ENCODE data around the gene NFASC.

NFASC gene

DNA sequence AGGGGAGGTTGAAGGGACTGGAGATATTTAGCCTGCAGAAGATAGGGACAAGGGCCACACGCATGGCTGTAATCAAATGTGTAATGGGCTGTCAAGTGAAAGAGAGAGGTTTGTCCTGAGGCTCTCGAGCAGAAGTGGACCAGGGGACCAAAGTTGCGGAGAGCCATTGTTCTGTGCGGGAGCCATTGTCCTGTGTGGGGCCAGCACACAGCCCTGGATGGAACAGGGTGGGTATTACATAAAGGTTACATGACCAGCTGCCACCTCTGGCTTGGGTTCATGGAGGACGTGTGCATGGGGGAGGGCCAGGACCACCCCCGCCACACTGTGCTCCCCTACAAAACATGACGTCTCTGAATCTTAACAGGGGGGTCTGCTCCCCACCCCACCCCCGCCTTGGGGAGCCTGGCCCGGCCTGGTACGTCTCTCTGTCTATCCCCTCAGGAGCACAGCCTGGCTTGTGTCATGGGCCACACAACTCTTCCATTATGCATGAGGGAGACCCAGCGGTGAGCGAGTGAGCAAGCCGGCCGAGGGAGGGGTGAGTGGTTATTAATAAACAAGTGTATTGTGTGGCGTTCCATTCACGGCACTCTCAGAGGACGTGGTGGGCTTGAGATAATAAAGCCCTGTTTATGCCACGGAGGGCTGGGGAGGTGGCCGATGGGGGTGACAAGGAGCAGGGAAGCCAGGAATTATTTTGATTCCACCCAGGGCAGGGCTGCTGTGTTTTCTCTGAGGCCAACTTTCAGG is at the start of gene NFASC:
NFASC (plus strand) TSS at position 703 of the 753 bp plus-strand sequence. CDS start 73,454 bp downstream, outside the sequence.
- TF ChIP-seq, protein P1, sequence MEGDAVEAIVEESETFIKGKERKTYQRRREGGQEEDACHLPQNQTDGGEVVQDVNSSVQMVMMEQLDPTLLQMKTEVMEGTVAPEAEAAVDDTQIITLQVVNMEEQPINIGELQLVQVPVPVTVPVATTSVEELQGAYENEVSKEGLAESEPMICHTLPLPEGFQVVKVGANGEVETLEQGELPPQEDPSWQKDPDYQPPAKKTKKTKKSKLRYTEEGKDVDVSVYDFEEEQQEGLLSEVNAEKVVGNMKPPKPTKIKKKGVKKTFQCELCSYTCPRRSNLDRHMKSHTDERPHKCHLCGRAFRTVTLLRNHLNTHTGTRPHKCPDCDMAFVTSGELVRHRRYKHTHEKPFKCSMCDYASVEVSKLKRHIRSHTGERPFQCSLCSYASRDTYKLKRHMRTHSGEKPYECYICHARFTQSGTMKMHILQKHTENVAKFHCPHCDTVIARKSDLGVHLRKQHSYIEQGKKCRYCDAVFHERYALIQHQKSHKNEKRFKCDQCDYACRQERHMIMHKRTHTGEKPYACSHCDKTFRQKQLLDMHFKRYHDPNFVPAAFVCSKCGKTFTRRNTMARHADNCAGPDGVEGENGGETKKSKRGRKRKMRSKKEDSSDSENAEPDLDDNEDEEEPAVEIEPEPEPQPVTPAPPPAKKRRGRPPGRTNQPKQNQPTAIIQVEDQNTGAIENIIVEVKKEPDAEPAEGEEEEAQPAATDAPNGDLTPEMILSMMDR (IDR thresholded peaks at IDR 0.05; ENCODE audit: low read depth, low read length, missing control alignments) = no peak
- DNase-seq (ENCODE audit: extremely low read depth, low read depth) = no peak
- H3K4me3 ChIP-seq (replicated peaks; ENCODE audit: low read depth, low read length) = no peak within 1 kb of the TSS

DNA sequence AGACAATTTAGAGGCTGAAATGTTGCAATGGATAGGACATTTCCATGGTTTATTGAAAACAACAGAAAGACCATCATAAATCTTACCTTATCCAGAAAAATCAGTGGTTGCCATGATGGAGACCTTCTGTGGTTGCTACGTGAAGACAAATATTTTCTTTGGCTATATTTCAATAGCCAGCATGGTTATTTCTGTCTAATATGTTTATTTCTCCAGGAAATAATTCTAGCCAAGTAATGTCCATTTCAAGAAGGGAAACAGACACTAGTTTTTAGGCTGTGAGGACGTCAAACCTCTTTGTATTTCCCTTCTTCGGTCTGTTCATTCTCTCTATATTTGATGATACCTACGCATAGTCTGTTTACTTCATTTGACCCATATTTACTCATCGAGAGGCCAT is 49.2 kb upstream of the NFASC start:
- TF ChIP-seq, protein P1 (IDR thresholded peaks at IDR 0.05; ENCODE audit: low read depth, low read length, missing control alignments) = no peak

DNA sequence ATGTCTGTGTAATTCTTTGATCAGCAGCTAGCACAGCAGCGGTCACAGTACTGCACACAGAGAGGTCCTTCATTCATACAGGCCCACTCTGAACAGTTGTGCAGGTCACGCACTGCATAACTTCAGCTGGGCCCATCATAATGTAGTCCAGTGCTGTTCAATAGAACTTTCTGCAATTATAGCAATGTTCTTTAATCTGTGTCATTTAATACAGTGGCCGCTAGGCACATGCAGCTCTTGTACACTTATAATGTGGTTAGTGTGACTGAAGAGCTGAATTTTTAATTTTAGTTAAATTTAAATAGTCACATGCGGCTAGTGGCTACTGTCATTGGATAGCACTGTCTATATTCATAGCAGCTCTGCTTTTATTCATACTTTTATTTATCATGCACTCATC is 48.7 kb upstream of the NFASC start:
- no peak for DNase-seq (ENCODE audit: extremely low read depth, low read depth)
- TF ChIP-seq, protein P1 (IDR thresholded peaks at IDR 0.05; ENCODE audit: low read depth, low read length, missing control alignments) = no peak
- H3K4me3 ChIP-seq (replicated peaks; ENCODE audit: low read depth, low read length) = no peak overlapping the region

More for the DNA sequence above, 49.2 kb upstream of the NFASC start:
- H3K4me3 ChIP-seq (replicated peaks; ENCODE audit: low read depth, low read length) = no peak overlapping the region
- no peak for DNase-seq (ENCODE audit: extremely low read depth, low read depth)

DNA sequence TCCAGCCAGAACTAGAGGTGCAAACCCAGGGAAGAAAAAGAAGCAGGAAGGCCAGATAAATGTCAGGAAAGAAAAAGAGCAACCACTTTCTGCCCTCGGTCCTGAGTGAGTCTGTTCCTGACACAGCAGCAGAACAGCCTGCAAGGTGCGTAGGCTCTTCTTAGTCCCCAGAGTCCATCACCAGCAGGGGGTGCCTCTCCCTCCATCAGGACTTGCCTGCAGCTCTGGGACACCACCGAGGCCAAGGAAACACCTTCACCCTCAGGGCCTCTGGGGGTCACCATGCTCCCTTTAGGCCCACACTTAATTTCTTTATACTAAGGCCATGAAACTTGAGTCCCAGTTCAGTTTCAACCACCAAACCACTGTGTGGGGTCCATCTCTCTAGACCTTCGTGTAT is 43.7 kb upstream of the NFASC start:
- H3K4me3 ChIP-seq (replicated peaks; ENCODE audit: low read depth, low read length) = no peak overlapping the region
- DNase-seq (ENCODE audit: extremely low read depth, low read depth) = no peak
- TF ChIP-seq, protein P1 (IDR thresholded peaks at IDR 0.05; ENCODE audit: low read depth, low read length, missing control alignments) = peak; percentile 32

DNA sequence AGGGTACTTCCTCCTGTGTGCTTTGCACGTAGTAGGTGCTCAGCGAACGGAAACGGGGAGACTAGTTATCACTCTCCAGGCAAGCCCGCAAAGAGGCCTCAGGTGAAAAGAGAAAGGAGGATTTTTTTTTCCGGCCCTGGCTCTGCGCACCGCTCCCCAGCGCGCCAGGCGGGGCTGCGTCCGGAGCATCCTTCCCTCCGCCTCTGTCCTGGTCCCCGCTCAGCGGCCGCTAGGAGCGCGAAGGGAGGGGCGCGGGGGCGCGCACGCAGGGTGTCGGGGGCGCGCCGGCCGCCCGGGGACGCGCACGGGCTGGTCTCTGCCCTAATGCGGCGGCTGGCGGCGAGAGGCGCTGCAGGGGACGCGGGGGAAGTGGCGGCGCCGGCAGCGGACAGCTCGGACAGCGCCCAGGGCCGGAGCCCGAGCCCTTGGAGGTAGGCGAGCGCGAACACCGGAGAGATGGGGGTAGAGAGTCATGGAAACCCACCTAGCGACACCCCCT is 42.3 kb upstream of the NFASC start:
- DNase-seq (ENCODE audit: extremely low read depth, low read depth) = no peak
- TF ChIP-seq, protein P1 (IDR thresholded peaks at IDR 0.05; ENCODE audit: low read depth, low read length, missing control alignments) = no peak
- H3K4me3 ChIP-seq (replicated peaks; ENCODE audit: low read depth, low read length) = no peak overlapping the region

DNA sequence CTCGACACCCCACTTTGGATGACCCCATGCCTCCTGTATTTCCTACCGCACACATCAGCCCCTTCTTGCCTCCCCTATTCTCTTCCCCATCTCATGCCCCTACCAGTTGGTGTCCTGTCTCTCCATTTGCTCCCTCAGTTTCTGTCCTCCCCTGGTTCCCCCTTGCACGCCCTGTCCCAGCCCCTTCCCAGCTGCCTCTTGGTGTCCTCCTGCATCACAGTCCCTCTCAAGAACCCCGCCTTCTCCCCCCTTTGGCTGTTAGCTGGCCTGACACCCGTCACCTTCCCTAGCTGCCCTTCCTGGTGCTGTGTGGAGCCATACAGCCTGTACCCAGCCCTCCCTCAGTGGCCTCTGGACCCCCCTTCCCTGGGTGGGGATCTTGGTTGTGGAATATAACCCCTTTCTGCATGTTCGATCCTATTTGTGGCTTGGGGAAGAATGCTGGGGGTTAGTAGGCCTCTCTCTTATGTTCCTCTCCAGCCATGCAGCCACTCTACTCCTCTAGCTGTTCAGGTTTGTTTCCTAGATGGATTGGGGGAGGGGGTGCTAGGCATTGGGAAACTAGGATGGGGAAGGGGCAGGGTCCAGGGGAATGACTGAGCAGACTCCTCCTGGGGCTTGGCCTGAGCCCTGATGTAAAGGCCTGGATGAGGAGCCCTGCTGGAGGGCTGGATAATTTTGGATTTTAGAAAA is 41.4 kb upstream of the NFASC start:
- TF ChIP-seq, protein P1 (IDR thresholded peaks at IDR 0.05; ENCODE audit: low read depth, low read length, missing control alignments) = no peak
- no peak for DNase-seq (ENCODE audit: extremely low read depth, low read depth)
- H3K4me3 ChIP-seq (replicated peaks; ENCODE audit: low read depth, low read length) = no peak overlapping the region

All from HFF-Myc (cell line).